ENCODE measurements around the gene RASA3.

DNA sequence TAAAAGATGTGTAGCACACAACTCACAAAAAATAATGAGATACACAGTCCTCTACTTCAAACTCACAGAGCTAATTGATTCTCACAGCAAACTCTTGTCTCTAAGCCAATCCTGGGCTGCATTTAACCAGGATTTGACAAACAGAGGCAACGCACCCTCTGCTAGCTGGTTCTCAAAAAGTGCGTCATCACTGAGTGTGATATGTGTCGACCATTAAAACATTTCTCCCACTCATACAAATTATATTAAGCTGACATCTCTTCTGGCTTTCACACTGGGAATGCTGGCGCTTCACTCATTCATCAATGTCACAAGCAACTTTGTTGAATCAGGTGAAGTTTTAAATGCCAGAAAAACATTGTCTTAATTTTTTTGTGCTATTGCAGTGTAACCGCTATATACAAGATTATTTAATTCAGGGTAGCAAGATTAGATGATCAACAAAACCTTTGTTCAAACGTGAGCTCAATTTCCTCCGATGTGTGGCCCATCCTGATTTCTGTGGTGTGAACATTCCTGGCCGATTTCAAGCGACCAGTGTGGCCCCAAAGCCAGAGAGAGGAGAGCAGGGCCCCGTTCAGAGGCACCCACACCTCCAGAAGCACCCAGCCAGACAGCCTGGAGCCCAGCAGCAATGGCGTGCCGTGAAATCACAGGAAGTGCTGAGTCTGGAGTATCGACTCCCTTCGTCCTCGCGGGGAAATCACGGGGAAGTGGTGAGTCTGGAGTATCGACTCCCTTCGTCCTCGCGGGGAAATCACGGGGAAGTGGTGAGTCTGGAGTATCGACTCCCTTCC lies 49.4 kb downstream of the RASA3 start:
- TF ChIP-seq EZH2 (IDR thresholded peaks at IDR 0.05) (no peak), EZH2phosphoT487 (IDR thresholded peaks at IDR 0.05) (no peak)
- TF ChIP-seq, protein P1, sequence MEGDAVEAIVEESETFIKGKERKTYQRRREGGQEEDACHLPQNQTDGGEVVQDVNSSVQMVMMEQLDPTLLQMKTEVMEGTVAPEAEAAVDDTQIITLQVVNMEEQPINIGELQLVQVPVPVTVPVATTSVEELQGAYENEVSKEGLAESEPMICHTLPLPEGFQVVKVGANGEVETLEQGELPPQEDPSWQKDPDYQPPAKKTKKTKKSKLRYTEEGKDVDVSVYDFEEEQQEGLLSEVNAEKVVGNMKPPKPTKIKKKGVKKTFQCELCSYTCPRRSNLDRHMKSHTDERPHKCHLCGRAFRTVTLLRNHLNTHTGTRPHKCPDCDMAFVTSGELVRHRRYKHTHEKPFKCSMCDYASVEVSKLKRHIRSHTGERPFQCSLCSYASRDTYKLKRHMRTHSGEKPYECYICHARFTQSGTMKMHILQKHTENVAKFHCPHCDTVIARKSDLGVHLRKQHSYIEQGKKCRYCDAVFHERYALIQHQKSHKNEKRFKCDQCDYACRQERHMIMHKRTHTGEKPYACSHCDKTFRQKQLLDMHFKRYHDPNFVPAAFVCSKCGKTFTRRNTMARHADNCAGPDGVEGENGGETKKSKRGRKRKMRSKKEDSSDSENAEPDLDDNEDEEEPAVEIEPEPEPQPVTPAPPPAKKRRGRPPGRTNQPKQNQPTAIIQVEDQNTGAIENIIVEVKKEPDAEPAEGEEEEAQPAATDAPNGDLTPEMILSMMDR (IDR thresholded peaks at IDR 0.05): no peak

All from neural progenitor cell (in vitro differentiated cells).